G401.6 (cell line): Measurements from ENCODE around the gene ZBTB12.
"Not testable (repeated sequence)": the region's sequence is repeated elsewhere in the genome, so short reads cannot be mapped to it uniquely, and the experiment has no call there.

Experiments
- FAIRE-seq: peaks from 2 replicates; lab custom pipeline; 2012; peaks lifted over from hg19 to GRCh38; lab: Jason Lieb, UNC

The ZBTB12 gene

DNA sequence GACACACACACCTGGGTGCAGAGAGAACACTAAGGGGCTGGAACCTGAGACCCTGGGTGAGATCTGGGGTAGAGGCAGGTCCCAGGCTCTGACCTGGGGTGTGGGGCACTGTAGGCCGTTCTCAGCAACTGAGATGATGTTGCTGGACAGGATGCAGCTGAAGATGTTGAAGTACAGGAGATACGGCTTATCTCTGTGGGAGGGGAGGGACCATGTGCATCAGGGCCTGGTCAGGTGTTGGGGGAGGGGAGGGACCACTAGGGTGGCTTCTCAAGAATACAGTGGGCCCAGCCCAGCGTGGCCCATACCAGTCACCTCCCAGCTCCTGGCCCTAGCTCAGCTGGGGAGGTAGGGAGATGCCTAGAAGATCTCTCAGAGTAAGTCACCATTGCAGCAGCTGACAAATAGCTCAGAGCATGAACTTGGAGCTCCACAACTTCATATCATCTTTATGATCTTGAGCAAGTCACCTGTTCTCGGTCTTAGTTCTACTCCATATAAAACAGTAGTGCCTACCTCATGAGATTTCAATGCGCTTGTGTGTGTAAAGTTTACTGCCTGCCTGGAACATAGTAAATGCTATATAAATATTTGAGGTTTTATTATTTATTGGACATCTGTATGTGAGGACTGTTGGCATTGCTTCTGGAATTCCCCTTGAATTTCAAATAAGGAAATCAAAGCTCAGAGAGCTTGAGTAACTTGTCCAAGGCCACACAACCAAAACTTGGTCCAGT is 26.9 kb downstream of the ZBTB12 start:
- no peak for FAIRE-seq

GRCh38 chr6:31874084-31874670 is 27.7 kb downstream of the ZBTB12 start:
- no peak for FAIRE-seq

- FAIRE-seq = no peak
Measured at GRCh38 chr6:31871046-31871659, 30.7 kb downstream of the ZBTB12 start.

GRCh38 chr6:31870385-31870921 is 31.4 kb downstream of the ZBTB12 start:
- FAIRE-seq = no peak

DNA sequence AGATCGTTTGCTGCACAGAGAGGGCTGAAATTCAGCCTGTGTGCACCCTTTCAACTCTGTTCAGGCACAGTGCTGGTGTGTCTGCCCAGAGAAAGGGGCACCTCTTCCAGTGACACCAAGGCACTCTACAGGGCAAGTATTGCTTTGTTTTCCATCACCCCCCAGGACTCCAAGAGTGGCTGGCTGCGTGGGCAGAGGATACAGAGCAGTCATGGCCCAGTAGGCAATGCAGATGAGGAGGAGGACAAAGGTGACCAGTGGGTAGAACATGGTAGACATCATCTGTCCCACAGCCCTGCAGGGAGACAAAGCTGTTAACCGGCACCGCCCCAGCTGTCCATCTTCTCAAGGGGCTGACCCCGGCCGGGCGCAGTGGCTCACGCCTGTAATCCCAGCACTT is 32.5 kb downstream of the ZBTB12 start:
- FAIRE-seq = no peak

DNA sequence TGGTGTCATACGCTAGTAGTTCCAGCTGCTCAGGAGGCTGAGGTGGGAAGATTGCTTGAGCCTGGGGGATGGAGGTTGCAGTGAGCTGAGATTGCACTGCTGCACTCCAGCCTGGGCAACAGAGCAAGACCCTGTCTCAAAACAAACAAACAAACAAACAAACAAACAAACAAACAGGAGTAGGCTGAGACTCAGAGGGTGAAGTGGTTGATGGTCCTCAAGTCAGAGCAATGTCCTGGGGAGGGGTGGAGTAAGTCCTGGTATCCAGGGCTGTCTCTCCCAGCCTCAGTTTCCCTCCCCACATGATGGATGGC is 33.3 kb downstream of the ZBTB12 start:
- not testable (repeated sequence) for FAIRE-seq

GRCh38 chr6:31865205-31866118 is 36.4 kb downstream of the ZBTB12 start:
- FAIRE-seq = no peak

- no peak for FAIRE-seq
Measured at GRCh38 chr6:31864818-31865204, 37.1 kb downstream of the ZBTB12 start.

- not testable (repeated sequence) for FAIRE-seq
Measured at GRCh38 chr6:31864123-31864562, 37.7 kb downstream of the ZBTB12 start.

GRCh38 chr6:31862344-31863235 is 39.3 kb downstream of the ZBTB12 start, which contains the start of gene NEU1:
NEU1 (minus strand) TSS chr6:31862821; CDS start chr6:31862776, 45 bp downstream.
- FAIRE-seq = peak; percentile 99

DNA sequence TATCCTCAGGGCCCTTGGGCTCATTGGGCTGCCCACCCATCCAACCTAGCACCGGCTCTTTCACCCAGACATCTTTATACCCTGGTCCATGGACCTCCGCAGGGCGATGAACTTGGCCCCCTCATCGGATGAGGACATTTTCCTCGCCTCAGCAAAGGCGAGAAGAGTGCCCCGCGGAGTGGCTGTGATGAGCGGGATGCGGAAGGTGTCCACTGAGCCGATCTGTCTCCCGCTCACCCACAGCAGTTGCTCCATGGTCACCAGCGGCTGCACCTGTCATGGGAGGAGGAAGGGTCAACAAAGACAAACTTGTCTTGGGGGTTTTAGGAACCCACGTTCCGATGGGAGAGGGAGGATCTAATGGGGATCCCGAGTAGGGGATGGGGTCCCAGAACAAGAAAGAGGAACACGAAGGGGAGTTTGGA is 40.0 kb downstream of the ZBTB12 start:
- no peak for FAIRE-seq

- no peak for FAIRE-seq
Measured at GRCh38 chr6:31861150-31861549, 40.7 kb downstream of the ZBTB12 start.

- no peak for FAIRE-seq
Measured at GRCh38 chr6:31860349-31860748, 41.5 kb downstream of the ZBTB12 start.

- no peak for FAIRE-seq
Measured at GRCh38 chr6:31859923-31860322, 42.0 kb downstream of the ZBTB12 start.

GRCh38 chr6:31858707-31859106 is 43.2 kb downstream of the ZBTB12 start:
- no peak for FAIRE-seq

- FAIRE-seq = not testable (repeated sequence)
Measured at GRCh38 chr6:31857774-31858173, 44.1 kb downstream of the ZBTB12 start.

DNA sequence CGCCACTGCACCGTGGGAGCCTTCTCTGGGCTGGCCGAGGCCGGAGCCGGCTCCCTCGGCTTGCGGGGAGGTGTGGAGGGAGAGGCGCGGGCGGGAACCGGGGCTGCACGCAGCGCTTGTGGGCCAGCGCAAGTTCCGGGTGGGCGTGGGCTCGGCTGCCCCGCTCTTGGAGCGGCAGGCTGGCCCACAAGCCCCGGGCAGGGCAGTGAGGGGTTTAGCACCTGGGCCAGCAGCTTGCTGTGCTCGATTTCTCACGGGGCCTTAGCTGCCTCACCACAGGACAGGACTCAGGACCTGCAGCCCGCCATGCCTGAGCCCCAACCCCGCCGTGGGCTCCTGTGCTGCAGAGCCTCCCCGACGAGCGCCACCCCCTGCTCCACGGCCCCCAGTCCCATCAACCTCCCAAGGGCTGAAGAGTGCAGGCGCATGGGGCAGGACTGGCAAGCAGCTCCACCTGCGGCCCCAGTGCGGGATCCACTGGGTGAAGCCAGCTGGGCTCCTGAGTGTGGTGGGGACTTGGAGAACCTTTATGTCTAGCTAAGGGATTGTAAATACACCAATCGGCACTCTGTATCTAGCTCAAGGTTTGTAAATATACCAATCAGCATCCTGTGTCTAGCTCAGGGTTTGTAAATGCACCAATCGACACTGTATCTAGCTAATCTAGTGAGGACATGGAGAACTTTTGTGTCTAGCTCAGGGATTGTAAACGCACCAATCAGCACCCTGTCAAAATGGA is 49.7 kb downstream of the ZBTB12 start:
- FAIRE-seq = not testable (repeated sequence)

GRCh38 chr6:31851485-31851832 is 50.4 kb downstream of the ZBTB12 start:
- no peak for FAIRE-seq

DNA sequence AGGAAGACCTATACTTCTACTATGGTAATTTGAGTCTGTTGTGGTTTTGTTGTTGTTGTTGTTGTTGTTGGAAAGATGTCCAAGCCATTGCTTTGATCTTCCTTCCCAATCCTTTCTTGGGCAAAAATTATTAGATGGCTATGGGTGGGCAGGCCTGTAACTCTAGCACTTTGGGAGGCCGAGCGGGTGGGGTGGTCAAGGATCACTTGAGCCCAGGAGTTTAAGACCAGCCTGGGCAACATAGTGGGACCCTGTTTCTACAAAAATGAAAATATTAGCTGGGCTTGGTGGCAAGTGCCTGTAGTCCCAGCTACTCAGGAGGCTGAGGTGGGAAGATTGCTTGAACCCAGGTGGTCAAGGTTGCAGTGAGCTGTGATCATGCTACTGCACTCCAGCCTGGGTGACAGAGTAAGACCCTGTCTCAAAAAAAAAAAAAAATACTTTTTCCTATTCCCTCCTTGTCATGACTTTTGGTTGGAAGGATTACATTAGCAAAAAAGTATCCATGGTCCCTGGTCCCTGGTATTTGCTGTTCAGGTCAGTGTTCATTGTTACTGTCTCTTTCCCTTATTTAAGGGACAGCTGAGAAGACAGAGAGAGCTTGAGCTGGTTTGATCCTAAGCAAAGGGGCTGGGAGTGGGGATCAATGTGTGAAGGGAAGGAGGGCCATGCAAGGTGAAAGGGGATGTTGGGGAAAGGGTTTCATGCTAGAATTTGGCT is 51.0 kb downstream of the ZBTB12 start:
- no peak for FAIRE-seq
